Stimulated activated CD8-positive, alpha-beta memory T cell treated with anti-CD3 and anti-CD28 coated beads, Interleukin-4, amount 100 ng/mL, for 4 hours (primary cell): ENCODE data around the gene SORL1.

ENCODE experiments used
- DNase-seq, 2 donors: peaks; one replicate each; pipeline ENCODE4 v3.0.0-alpha.2; 2020; ENCODE audit warnings: low read depth in 2 of 2, low spot score in 1 of 2

SORL1 gene

GRCh38 chr11:121426476-121427399 is 25.4 kb upstream of the SORL1 start:
- no peak for DNase-seq

GRCh38 chr11:121427400-121427744 is 24.7 kb upstream of the SORL1 start:
- no peak for DNase-seq

GRCh38 chr11:121429556-121429955 is 22.6 kb upstream of the SORL1 start:
- no peak for DNase-seq

DNA sequence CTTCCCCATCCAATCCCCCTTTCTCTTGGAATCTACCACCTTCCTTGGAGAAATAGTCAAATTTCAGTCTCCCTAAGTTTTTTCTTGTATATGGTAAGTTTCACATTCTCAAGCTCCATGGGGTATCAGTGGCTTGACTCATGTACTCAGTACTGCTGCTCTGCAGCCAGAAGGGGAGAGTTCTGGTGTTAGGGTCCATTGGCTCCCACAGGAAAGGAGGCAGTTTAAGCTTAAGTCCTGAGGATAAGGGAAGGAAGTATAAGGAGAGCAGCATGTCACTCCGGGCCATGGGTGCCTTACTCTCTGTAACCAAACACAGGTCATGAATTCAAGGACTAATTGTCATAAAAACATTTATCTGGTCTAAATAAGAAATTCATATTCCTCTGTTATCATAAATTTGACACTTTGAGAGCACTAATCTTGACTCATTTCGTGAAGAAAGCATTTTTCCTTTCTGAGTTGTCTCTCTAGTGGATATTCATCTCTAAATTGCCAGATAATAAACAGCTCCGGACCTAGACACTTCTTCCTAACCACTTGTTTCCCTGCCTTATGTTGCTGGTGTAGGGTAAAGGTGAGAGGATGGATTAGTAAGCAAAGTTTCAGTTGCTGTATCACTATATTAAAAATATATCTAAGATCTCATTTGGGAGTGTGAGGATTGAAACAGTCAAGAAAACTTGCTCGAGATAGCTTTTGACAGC is 20.1 kb upstream of the SORL1 start:
- no peak for DNase-seq

- no peak for DNase-seq
Measured at GRCh38 chr11:121435132-121435531, 17.0 kb upstream of the SORL1 start.

DNA sequence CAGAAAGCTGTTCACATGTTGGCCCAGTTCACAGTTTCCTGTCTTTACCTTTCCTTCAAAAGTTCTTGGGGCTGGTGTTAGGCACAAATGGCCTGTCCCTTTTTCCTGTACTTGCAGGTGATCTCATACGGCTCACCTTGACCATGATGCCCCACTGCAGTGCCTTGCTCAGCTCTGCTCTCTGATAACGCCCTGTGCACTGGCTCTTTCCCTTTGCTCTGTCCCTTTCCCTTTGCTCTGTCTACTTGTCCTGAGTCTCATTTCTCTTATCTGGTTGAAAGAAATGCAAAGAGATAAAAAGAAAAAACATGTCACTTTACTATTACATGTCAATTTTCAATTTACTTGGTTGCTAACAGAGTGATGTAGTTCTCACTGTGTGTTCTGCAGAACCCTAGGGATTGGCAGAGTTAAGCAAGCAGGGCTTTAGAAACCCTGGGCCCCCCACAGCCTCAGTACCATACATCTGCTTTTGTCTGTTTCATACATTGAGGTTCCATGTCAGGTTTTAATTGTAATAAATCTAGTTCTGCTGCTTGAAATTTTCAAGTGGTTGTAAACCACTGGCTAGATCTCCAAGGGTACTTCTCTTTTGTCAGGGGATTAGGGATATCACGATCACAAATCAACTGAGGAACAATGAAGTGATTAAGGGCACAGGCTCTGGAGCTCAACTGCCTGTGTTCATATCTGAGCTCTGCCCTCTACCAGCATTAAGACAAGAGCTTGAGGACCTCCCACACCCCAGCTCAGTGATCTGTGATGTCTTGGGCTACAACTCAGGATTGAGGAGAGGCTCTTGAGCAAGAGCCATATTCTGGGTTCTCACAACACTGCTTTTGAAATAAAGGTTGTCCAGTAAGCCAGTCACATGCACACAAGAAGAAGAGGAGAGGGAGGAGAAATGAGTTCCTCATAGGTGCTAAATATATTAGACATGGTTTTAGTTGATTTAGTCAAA is 16.3 kb upstream of the SORL1 start:
- DNase-seq, result no peak

DNA sequence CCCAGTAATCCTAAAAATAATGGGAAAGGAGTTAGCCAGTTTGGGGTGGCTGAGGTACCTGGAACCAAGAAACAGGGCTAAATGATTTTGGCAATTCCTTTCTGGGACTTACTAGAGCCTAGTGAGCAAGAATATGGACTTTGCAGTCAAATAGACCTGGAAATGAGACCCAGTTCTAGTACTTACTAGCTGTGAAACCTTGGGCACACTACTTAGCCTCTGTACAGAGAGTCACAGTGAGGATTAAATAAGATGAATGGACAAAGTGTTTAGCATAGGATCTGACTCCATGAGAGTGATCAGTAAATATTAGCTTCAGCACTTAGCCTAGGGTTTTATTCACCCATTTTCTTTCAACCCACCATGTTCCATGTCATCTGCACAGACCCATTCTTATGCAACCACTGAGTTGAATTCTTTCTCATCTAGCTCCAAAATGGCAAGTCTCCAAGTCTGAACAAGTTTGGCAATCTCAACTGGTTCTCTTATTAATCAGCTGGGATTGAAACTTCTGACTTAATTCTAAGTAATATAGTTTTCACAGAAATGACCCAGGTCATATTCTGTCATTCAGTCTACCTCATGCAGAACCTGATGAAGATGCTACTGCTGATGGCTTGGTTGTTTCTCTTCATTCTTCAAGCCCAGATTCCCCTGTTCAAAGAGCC is 15.0 kb upstream of the SORL1 start:
- DNase-seq, result no peak

- DNase-seq, result no peak
Measured at GRCh38 chr11:121437686-121438078, 14.4 kb upstream of the SORL1 start.

GRCh38 chr11:121439337-121439736 is 12.8 kb upstream of the SORL1 start:
- DNase-seq, result no peak

GRCh38 chr11:121439759-121440158 is 12.4 kb upstream of the SORL1 start:
- no peak for DNase-seq

DNA sequence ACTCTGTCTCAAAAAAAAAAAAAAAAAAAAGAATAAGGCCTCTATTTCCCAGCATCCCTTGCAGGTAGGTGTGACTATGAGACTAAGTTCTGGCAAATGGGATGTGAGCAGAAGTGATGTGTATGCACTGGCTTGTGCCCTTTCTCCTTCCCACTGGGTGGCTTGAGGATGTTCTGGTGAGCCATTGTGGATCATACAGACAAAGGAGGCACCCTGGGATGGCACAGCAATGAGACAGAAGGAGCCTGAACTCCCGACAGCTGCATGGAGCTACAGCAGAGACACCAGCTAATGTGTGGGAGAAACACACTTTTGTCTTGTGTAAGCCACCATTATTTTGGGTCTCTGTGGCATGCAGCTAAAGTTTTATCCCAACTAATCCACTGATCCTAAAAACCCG is 10.6 kb upstream of the SORL1 start:
- no peak for DNase-seq

DNA sequence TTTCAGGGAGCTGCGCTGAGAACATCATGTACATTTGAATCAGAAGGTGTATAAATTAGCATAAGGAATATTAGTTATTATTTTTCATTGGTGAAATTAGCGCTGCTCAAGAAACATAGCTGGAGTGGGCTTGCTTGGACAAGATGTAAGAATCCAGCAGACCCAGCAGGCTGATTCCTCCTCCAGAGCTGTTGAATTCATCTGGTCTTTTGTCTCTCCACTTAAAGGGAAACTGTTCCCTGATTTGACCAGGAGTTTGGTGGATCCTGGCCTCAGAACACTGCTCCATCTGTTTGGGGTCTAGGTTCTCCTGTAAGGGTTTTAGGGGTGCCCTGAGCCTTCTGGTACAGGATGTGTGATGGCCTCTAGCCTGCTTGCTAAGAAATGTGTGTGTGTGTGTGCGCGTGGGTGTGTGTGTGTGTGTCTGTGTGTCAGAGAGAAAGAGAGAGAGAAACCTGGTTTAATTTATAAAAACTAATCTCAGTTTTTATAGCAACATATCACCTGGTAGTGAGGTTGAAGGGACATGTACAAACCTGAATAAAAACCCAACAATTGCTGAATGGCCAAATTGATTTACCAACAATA is 8.3 kb upstream of the SORL1 start:
- no peak for DNase-seq

DNA sequence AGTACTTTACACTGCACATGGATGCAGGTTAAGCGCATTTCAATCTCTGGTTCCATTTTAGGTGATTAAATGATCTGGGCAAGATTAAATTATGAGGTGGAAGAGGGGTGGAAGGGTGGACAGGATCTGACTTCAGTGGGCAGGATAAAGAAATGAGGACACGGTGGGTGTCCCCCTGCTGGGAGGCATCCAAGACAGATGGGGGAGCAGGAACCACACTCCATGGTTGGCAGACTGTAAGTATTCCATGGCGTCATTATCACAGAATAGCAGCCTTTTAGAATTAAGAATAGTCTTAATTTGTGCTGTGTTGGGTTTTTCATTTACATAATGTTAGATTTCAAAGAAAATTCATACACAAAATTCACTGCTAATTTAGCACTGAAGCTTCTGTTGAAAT is 7.6 kb upstream of the SORL1 start:
- DNase-seq, result no peak

DNA sequence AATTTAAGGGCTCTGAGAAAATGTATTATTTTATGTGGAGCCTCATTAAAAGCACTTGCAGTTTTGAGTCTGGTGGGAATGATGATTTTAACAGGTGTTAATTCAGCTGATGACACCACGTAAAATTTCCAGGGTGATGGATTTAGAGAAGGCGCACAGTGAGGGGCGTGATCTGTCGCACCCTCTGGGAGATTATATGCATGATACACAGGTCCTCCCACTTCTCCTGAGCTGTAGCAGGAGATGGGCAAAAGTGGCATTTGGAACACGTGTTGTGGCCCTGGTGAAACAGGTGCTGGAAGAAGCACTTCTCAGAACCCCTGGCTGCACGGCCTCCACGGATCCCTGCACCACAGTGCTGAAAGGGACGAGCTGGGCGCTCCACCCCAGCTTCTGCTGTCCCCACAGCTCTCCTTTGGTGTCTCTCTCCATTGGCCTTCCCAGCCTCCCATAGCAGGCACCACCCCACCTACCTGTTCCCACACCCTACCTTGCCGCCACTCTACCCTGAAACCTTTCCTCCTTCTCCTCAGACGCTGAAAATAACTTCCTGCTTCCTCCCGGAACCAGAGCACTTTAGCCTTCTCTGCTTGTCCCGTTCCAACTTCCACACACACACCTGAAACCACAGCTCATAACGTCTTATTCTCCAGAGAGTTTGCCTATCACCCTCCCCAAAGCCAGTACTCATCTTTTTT is 6.9 kb upstream of the SORL1 start:
- DNase-seq, result no peak

GRCh38 chr11:121446752-121447156 is 5.4 kb upstream of the SORL1 start:
- no peak for DNase-seq

DNA sequence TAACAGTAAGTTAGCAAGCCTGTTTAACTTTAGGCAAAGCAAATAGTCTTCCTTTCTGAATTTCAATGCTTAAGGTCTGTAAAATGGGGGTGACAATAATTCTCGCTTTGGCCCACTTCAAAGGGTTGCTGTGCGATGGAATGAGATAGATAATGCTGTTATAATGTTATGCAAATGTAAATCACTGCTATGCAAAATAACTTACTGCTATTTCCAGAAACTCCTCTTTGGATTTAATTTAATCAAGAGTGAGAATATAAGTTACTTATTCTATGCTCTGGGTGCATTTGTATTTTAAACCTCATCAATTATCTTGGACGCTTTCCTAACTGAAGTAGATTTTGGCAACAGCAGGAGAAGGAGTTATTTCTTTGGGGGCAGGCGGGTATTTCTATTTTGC is 4.1 kb upstream of the SORL1 start:
- no peak for DNase-seq

- DNase-seq, result no peak
Measured at GRCh38 chr11:121448431-121448941, 3.6 kb upstream of the SORL1 start.

- no peak for DNase-seq
Measured at GRCh38 chr11:121449123-121449522, 3.0 kb upstream of the SORL1 start.

DNA sequence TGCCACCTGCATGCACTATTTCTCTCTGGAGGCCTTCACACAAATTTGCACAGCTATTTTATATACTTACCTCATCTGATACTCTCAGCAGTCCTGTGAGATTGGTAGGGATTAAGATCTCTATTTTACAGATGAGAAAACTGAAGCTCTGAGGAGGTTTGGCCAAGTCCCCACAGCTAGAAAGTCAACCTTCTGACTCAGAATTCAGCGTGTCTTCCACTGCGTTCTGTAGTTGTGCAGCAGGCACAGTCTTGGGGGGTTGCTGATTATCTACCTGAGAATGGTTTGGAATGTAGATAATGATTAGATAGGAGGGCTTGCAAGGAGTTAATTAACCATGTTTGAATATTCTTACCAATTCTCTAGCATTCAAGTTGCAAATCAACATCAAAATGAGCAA is 2.5 kb upstream of the SORL1 start:
- no peak for DNase-seq

GRCh38 chr11:121450401-121450800 is 1.7 kb upstream of the SORL1 start:
- DNase-seq, result no peak
